ENCODE measurements around the gene MT1F. TPM values are rescaled to one million over a fixed set of nuclear protein-coding genes. Genes with fewer than 3 reads are reported as not detected.

MT1F gene
- total and polyA plus RNA-seq, 2 of the 4 experiments (the other 2 are of a cell fraction): 0.56 TPM; not detected in 1

DNA sequence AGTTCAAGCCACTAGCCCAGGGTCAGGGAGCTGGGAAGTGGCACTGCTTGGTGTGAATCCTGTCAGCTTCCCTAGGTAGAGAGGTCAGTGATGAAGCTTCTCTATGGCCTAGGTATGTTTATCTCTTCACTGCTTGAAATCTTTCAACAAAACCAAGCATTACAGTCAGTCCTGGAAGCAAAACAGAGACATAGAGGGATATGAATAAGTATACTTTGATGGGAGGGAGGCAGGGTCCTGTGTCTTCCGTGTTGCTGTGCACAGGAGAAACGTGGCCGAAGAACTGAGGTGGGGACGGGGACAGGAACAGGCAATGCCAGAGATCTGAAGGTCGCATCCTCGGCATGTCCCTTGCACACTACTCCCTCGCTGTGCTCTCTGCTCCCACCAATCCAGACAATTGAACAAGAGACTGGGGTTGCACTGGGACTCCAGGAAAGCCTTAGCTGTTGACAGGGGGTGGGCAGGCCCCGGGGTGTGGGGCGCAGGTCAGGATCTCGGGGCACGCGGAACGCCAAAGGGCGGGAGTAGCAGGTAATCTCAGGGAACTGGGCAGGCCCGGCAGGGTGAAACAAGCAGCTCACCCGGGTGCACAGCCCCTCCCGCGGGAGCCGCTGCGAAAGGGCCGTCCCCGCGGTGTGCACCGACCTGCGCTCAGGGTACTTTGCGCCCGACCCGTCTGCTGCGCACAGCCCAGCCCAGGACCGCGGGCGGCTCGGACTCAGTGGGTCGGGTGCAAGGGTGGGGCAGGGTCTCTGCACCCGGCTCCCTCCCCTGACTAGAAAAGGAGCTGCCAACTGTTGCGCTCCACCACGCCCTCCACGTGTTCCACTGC, 11.5 kb downstream of the MT1F start, which contains the start of gene MT1H:
TSS of gene MT1H (plus strand) at position 810 of the 835 bp plus-strand sequence. CDS start 71 bp downstream, outside the sequence.
- CTCF ChIA-PET: no interaction called here
- no peak within 1 kb of the TSS for H3K9ac ChIP-seq (ENCODE audit: low read depth, low read length)

More for the DNA sequence above, 11.5 kb downstream of the MT1F start, which contains the start of gene MT1H:
- no peak within 1 kb of the TSS for H2BK120ac ChIP-seq (ENCODE audit: low read depth, low read length)
- H4K91ac ChIP-seq (ENCODE audit: insufficient read depth, low read depth, low read length): no peak within 1 kb of the TSS
- no peaks in the 10 kb centered on the region for H3K9me3 ChIP-seq (ENCODE audit: control insufficient read depth, insufficient read depth, low read length)
- H4K8ac ChIP-seq (ENCODE audit: low read depth in 2 of 2, low read length in 2 of 2): no peak within 1 kb of the TSS
- no peak within 1 kb of the TSS for H2BK5ac ChIP-seq (ENCODE audit: low read depth, low read length, poor library complexity, severe bottlenecking)
- no peak within 1 kb of the TSS for H2AFZ ChIP-seq (replicated peaks; ENCODE audit: low read length, poor library complexity)
- no peak within 1 kb of the TSS for H3K4me2 ChIP-seq (ENCODE audit: low read depth, low read length)
- dilution Hi-C loops (cut with HindIII; ENCODE audit: low sequenced_read_pairs, unreplicated experiment) (no loop called here), in situ Hi-C loops (cut with MboI; ENCODE audit: low sequenced_read_pairs) (no loop called here), intact Hi-C loops (cut with micrococcal nuclease) (no loop called here)
- DNase-seq (no peak), ATAC-seq (ENCODE audit: low read depth) (no peak)
- POLR2A ChIA-PET (ENCODE audit: unreplicated experiment): no interaction called here
- H2AK9ac ChIP-seq (replicated peaks; ENCODE audit: low read depth, low read length, poor library complexity): no peak within 1 kb of the TSS
- no peak within 1 kb of the TSS for H4K5ac ChIP-seq (ENCODE audit: low read depth, low read length)
- no peaks in the 10 kb centered on the region for H3K79me1 ChIP-seq (ENCODE audit: low read depth in 1 of 2, low read length in 2 of 2)
- no peak within 1 kb of the TSS for H3K18ac ChIP-seq (ENCODE audit: low read depth, low read length)
- H3K9me1 ChIP-seq (ENCODE audit: insufficient read depth, low read length): peaks cover 5% of the 10 kb centered on the region
- H3K27me3 ChIP-seq (ENCODE audit: control insufficient read depth, insufficient read depth, low read length): peaks cover 60% of the 10 kb centered on the region
- no peak within 1 kb of the TSS for H3K14ac ChIP-seq (replicated peaks; ENCODE audit: low read depth, low read length)
- H2BK20ac ChIP-seq (ENCODE audit: low read depth, low read length): no peak within 1 kb of the TSS
- peaks cover 13% of the 10 kb centered on the region for H3K4me1 ChIP-seq (ENCODE audit: control insufficient read depth, insufficient read depth, low read length)
- BruUV-seq (replicated peaks): no TSS peak
- TF ChIP-seq BHLHE40 (IDR thresholded peaks at IDR 0.05; ENCODE audit: low read depth, low read length): no peak
- no peak for TF ChIP-seq FOS (IDR thresholded peaks at IDR 0.05; ENCODE audit: low read depth, low read length)
- no peak for TF ChIP-seq MAFK (IDR thresholded peaks at IDR 0.05; ENCODE audit: low read depth, low read length)
- TF ChIP-seq, protein P1, sequence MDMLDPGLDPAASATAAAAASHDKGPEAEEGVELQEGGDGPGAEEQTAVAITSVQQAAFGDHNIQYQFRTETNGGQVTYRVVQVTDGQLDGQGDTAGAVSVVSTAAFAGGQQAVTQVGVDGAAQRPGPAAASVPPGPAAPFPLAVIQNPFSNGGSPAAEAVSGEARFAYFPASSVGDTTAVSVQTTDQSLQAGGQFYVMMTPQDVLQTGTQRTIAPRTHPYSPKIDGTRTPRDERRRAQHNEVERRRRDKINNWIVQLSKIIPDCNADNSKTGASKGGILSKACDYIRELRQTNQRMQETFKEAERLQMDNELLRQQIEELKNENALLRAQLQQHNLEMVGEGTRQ (IDR thresholded peaks at IDR 0.05; ENCODE audit: low read depth, low read length): no peak
- TF ChIP-seq RFX5 (IDR thresholded peaks at IDR 0.05; ENCODE audit: low read depth, low read length): no peak
- no peak for TF ChIP-seq CHD1 (IDR thresholded peaks at IDR 0.05; ENCODE audit: low read depth, low read length)
- TF ChIP-seq, protein P2, sequence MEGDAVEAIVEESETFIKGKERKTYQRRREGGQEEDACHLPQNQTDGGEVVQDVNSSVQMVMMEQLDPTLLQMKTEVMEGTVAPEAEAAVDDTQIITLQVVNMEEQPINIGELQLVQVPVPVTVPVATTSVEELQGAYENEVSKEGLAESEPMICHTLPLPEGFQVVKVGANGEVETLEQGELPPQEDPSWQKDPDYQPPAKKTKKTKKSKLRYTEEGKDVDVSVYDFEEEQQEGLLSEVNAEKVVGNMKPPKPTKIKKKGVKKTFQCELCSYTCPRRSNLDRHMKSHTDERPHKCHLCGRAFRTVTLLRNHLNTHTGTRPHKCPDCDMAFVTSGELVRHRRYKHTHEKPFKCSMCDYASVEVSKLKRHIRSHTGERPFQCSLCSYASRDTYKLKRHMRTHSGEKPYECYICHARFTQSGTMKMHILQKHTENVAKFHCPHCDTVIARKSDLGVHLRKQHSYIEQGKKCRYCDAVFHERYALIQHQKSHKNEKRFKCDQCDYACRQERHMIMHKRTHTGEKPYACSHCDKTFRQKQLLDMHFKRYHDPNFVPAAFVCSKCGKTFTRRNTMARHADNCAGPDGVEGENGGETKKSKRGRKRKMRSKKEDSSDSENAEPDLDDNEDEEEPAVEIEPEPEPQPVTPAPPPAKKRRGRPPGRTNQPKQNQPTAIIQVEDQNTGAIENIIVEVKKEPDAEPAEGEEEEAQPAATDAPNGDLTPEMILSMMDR (conservative IDR thresholded peaks at IDR 0.05; ENCODE audit: low read depth, low read length): no peak
- TF ChIP-seq, protein P3, sequence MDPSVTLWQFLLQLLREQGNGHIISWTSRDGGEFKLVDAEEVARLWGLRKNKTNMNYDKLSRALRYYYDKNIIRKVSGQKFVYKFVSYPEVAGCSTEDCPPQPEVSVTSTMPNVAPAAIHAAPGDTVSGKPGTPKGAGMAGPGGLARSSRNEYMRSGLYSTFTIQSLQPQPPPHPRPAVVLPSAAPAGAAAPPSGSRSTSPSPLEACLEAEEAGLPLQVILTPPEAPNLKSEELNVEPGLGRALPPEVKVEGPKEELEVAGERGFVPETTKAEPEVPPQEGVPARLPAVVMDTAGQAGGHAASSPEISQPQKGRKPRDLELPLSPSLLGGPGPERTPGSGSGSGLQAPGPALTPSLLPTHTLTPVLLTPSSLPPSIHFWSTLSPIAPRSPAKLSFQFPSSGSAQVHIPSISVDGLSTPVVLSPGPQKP (IDR thresholded peaks at IDR 0.05; ENCODE audit: borderline replicate concordance, low read depth, low read length): no peak
- no peak for TF ChIP-seq CEBPB (IDR thresholded peaks at IDR 0.05; ENCODE audit: low read depth, low read length)
- no peak for TF ChIP-seq RAD21 (IDR thresholded peaks at IDR 0.05; ENCODE audit: low read length)
- TF ChIP-seq MXI1 (IDR thresholded peaks at IDR 0.05; ENCODE audit: borderline replicate concordance, low read depth, low read length): no peak
- 28% methylated on average over 28 of the region's 38 CpGs; no CpG with 5 or more reads in 1 of the 2 experiments for WGBS, 2 experiments (ENCODE audit: extremely low coverage in 2 of 2, insufficient read length in 1 of 2)
- H3K4ac ChIP-seq (ENCODE audit: low read depth, low read length): no peak within 1 kb of the TSS
- H3K36me3 ChIP-seq (ENCODE audit: control insufficient read depth, insufficient read depth, low read length): no peaks in the 10 kb centered on the region
- H2BK15ac ChIP-seq (ENCODE audit: low read depth, low read length): no peak within 1 kb of the TSS
- H3K23ac ChIP-seq (ENCODE audit: low read depth, low read length): no peak within 1 kb of the TSS
- no peak within 1 kb of the TSS for H3K27ac ChIP-seq (ENCODE audit: insufficient read depth, low read length)
- H3K4me3 ChIP-seq (ENCODE audit: insufficient read depth, low read depth, low read length): no peak within 1 kb of the TSS
- no peak within 1 kb of the TSS for H3K56ac ChIP-seq (ENCODE audit: extremely low read depth, insufficient read depth, low read length)
- peaks cover 4% of the 10 kb centered on the region; the same call in 1 of the 2 replicates for H4K20me1 ChIP-seq (ENCODE audit: insufficient read depth, low read length)
- no peak within 1 kb of the TSS; the same call in 1 of the 2 replicates for H2AK5ac ChIP-seq (ENCODE audit: low read depth, low read length)
